Cardiac muscle cell (in vitro differentiated cells and primary cell): ENCODE results near the gene IL6. TPM values are rescaled to one million over a fixed set of nuclear protein-coding genes. Genes with fewer than 3 reads are reported as not detected.
A peak's percentile ranks its signal among the peaks of the same experiment; 100 is the strongest.

Experiments used
- DNase-seq, 2 donors: peaks; one replicate each; pipeline versions ENCODE4 v3.0.0 to v3.0.0-alpha.2; 2010 to 2017; ENCODE audit warnings: low read depth in 1 of 2, low spot score in 1 of 2
- H3K27ac ChIP-seq: fragments of 200-600 bp; sonication (generic); 2 replicates; pipeline ENCODE4 v1.5.1; 2016
- H3K27me3 ChIP-seq: fragments of 200-600 bp; sonication (generic); 2 replicates; pipeline ENCODE4 v1.6.0; 2016; ENCODE audit warnings: control low read depth
- H3K36me3 ChIP-seq: fragments of 200-600 bp; sonication (generic); 2 replicates; pipeline ENCODE4 v1.5.1; 2016; ENCODE audit warnings: control low read depth
- H3K4me1 ChIP-seq: fragments of 200-600 bp; sonication (generic); 2 replicates; pipeline ENCODE4 v1.8.1; 2017; ENCODE audit warnings: low read depth, mild to moderate bottlenecking, mixed run types
- H3K4me3 ChIP-seq: fragments of 200-600 bp; sonication (generic); 2 replicates; pipeline ENCODE4 v1.5.1; 2016; ENCODE audit warnings: mild to moderate bottlenecking
- H3K9me3 ChIP-seq: fragments of 200-600 bp; sonication (generic); 2 replicates; pipeline ENCODE4 v1.5.1; 2017; ENCODE audit warnings: low read depth, mild to moderate bottlenecking, control low read depth
- polyA plus RNA-seq: library from polyadenylated mRNA; unstranded; fragments of >200 nt; fragmentation: Nextera tagmentation; extraction: Ambion mirVana; gene quantifications from 2 replicates; pipeline ENCODE4 v1.2.1, GENCODE V29; 2016
- total RNA-seq: library from RNA; depleted of rRNA; stranded (reverse); fragments of >200 nt; gene quantifications from 2 replicates; pipeline ENCODE4 v1.2.3, GENCODE V29; 2016
- TF ChIP-seq, protein P1 (sequence below): IDR thresholded peaks from 2 replicates; pipeline ENCODE4 v1.5.1; 2012; ENCODE audit warnings: low read depth, mild to moderate bottlenecking, low read length

IL6 gene
- total and polyA plus RNA-seq, 2 experiments from 2014 or later: not detected

DNA sequence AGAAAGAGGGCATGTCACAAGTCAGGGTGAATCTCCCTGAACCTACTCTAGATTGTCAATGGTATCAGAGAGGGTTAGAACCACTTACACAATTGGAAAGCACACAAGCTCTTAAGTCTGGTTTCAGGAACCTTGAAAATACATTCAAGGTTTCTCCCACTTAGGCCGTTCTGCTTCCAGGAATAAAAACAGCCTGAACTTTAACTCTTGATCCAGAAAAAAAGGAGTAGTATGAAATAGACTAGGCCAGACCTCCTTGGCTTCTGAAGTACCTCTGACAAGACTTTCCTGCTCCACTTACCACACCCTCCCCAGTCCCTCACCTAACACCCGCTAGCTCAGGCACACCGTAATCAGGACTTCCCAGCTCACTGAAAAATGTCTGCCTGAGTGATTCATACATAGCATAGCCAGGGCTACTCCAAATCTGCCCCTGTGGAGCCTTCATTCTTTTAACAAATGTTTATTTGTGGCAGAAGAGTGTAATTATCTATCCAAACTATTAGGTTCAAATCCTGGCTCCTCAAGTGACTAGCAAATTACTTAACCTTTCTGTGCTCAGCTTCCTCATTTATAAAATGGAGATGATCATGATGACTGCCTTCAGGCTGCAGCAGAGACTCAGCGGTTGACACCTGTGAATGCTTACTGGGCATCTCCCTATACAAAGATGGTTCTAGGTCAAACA, 30.3 kb upstream of the IL6 start:
- H3K36me3 ChIP-seq: no peaks in the 10 kb centered on the region
- H3K27ac ChIP-seq: peak overlapping the region; percentile 5
- no peaks in the 10 kb centered on the region for H3K9me3 ChIP-seq
- H3K4me3 ChIP-seq: no peak overlapping the region
- DNase-seq: peak in 1 of 2 donors; percentile 38
- TF ChIP-seq, protein P1, sequence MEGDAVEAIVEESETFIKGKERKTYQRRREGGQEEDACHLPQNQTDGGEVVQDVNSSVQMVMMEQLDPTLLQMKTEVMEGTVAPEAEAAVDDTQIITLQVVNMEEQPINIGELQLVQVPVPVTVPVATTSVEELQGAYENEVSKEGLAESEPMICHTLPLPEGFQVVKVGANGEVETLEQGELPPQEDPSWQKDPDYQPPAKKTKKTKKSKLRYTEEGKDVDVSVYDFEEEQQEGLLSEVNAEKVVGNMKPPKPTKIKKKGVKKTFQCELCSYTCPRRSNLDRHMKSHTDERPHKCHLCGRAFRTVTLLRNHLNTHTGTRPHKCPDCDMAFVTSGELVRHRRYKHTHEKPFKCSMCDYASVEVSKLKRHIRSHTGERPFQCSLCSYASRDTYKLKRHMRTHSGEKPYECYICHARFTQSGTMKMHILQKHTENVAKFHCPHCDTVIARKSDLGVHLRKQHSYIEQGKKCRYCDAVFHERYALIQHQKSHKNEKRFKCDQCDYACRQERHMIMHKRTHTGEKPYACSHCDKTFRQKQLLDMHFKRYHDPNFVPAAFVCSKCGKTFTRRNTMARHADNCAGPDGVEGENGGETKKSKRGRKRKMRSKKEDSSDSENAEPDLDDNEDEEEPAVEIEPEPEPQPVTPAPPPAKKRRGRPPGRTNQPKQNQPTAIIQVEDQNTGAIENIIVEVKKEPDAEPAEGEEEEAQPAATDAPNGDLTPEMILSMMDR: no peak
- H3K4me1 ChIP-seq: no peaks in the 10 kb centered on the region
- H3K27me3 ChIP-seq: no peaks in the 10 kb centered on the region

DNA sequence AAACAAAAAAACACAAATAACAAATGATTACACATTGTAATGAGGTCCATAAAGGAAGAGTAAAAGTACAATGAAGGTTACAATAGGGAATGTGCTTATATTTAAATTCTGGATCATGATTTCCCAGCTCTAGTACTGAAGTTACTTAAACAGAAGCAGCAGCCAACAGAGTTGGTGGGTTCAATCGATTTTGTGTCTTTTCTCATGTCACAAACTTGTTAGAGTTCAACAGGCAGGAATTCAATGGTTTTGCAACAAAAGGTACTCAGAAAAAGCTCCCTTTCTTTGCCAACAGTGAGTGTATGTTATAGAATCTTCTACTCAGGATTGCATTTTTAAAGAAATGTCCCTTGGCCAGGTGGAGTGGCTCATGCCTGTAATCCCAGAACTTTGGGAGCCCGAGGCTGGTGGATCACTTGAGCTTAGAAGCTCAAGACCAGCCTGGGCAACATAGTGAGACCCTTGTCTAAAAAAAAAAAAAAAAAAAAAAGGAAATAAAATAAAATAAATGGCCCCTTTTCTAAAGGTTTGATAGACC, 29.6 kb upstream of the IL6 start:
- Histone ChIP-seq H3K27me3 (no peaks in the 10 kb centered on the region), H3K27ac (no peak overlapping the region), H3K4me3 (no peak overlapping the region), H3K4me1 (no peaks in the 10 kb centered on the region), H3K36me3 (no peaks in the 10 kb centered on the region), H3K9me3 (no peaks in the 10 kb centered on the region)
- DNase-seq: no peak
- TF ChIP-seq, protein P1: no peak

DNA sequence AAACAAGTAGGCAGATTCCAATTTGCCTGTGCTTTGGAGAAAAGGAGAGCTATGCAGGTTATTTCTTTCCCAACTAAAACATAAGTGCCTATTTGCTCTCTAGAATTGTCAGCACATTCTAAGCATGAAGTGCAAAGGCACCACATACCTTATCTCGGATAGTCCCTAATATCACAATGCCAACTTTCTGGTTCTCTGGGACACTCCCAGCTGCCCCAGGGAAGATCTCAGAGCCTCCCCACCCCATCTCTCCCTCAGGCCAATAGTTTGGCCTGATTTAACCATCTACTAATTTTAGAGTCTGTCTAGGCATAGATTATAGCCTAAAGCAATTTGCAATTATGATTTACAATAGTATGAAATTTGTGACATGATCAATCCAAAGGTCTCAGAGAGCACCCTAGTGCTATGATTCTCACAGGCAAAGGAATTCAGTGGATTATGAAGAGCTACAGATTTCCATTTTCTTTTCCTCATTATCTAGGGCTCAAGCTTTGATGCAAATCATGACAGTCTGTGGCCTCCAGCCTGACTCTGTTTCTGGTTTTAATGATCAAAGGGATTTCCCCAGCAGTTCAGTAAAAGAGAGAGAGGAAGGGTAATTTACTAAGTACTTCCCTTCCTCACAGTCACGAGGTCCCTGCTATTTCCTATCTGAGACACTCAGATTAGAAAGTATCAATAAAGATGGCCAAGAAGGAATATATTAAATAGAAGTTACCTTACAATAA, 29.0 kb upstream of the IL6 start:
- TF ChIP-seq, protein P1: no peak
- Histone ChIP-seq H3K27ac (no peak overlapping the region), H3K36me3 (no peaks in the 10 kb centered on the region), H3K4me3 (no peak overlapping the region), H3K27me3 (no peaks in the 10 kb centered on the region), H3K4me1 (peaks cover 3% of the 10 kb centered on the region), H3K9me3 (no peaks in the 10 kb centered on the region)
- DNase-seq: no peak

DNA sequence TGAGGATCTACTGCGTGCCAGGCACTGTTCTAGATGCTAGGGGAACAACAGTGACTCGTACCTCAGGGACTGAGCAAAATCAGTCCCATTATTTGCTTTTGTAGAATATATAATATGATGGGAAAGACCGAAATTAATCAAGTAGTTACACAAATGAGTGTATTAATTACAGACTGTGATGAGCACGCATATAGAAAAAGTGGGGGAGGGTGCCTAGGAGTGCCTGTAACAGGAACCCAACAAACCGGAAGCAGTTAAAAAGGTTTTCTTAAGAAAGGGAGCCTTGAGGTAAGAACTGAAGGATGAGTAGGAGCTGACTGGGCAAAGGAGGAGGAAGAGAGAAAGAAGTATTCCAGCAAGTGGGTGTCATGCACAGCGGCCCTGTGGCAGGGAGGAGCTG, 28.2 kb upstream of the IL6 start:
- no peaks in the 10 kb centered on the region for H3K9me3 ChIP-seq
- H3K27me3 ChIP-seq: no peaks in the 10 kb centered on the region
- no peak overlapping the region for H3K4me3 ChIP-seq
- no peaks in the 10 kb centered on the region for H3K36me3 ChIP-seq
- TF ChIP-seq, protein P1: no peak
- H3K4me1 ChIP-seq: peaks cover 4% of the 10 kb centered on the region
- H3K27ac ChIP-seq: no peak overlapping the region
- DNase-seq: no peak

DNA sequence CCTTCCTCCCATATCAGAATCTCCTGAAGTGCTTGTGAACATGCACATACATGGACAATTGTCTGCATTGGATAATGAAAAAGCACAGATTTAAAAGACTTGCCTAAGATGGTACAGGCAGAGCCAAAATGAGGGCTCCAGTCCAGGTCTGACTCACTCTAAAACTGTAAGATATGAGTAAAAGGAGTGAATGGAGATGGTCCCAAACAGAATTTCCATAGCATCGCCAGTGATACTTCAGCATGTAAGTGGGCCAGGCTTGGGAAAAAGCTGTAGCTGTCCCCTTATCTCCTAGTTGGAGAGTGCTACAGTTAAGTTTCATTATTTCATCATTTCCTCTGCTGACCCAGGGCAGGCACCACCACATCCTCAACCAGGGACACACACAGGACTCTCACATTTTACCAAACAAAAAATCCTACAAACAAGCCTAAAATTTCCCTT, 26.4 kb upstream of the IL6 start:
- TF ChIP-seq, protein P1: no peak
- H3K9me3 ChIP-seq: no peaks in the 10 kb centered on the region
- no peak overlapping the region for H3K27ac ChIP-seq
- peak in 1 of 2 donors; percentile 87 for DNase-seq
- H3K4me1 ChIP-seq: peaks cover 4% of the 10 kb centered on the region
- H3K4me3 ChIP-seq: no peak overlapping the region
- no peaks in the 10 kb centered on the region for H3K27me3 ChIP-seq
- no peaks in the 10 kb centered on the region for H3K36me3 ChIP-seq
